Nephron progenitor cell (in vitro differentiated cells): ENCODE data around the gene MOB1B.

Experiments used
- DNase-seq: peaks from one replicate; pipeline ENCODE4 v3.0.0; 2021
- H3K27ac Mint-ChIP-seq: 2 replicates; pipeline ENCODE4 v1.8.0; 2021; ENCODE audit warnings: mild to moderate bottlenecking, moderate library complexity, mixed read lengths
- H3K27me3 Mint-ChIP-seq: 2 replicates; pipeline ENCODE4 v1.8.0; 2021; ENCODE audit warnings: mild to moderate bottlenecking, low read depth, mixed read lengths; ENCODE audit not compliant: poor library complexity
- H3K36me3 Mint-ChIP-seq: 2 replicates; pipeline ENCODE4 v1.8.0; 2021; ENCODE audit warnings: low read depth, mixed read lengths
- H3K4me1 Mint-ChIP-seq: 2 replicates; pipeline ENCODE4 v1.8.0; 2021; ENCODE audit warnings: mixed read lengths
- H3K4me3 Mint-ChIP-seq: 2 replicates; pipeline ENCODE4 v1.8.0; 2021; ENCODE audit warnings: mild to moderate bottlenecking, moderate library complexity, mixed read lengths
- H3K9me3 Mint-ChIP-seq: 2 replicates; pipeline ENCODE4 v1.8.0; 2021; ENCODE audit warnings: mild to moderate bottlenecking, moderate library complexity, mixed read lengths
- TF ChIP-seq, protein P1 (sequence below): fragments of 200-600 bp; sonication (generic); IDR thresholded peaks from 2 replicates; pipeline ENCODE4 v1.5.0; 2021; ENCODE audit warnings: antibody characterized with exemption

The MOB1B gene

DNA sequence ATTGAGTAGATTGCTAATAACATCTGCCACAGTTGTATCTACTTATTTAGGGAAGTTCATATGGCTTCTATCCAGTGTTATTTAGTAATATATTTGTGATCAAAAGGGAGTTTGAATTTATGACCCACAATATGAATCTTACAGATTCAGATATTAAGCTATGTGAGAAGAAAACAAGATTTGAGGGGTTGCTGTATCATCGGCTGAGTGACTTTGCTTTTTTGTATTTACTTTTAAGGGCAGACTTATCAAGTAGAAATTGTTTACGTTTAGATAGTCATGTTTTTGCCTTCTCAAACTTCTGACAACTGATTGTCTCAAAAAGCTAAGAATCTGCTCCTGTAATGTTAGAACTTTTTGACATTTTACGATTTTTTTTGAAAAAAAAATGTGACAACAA is 74.1 kb downstream of the MOB1B start:
- Mint-ChIP-seq H3K4me1 (no peaks in the 10 kb centered on the region), H3K9me3 (no peaks in the 10 kb centered on the region), H3K27ac (no peak overlapping the region), H3K27me3 (no peaks in the 10 kb centered on the region), H3K36me3 (peaks cover 60% of the 10 kb centered on the region), H3K4me3 (no peak overlapping the region)
- TF ChIP-seq, protein P1, sequence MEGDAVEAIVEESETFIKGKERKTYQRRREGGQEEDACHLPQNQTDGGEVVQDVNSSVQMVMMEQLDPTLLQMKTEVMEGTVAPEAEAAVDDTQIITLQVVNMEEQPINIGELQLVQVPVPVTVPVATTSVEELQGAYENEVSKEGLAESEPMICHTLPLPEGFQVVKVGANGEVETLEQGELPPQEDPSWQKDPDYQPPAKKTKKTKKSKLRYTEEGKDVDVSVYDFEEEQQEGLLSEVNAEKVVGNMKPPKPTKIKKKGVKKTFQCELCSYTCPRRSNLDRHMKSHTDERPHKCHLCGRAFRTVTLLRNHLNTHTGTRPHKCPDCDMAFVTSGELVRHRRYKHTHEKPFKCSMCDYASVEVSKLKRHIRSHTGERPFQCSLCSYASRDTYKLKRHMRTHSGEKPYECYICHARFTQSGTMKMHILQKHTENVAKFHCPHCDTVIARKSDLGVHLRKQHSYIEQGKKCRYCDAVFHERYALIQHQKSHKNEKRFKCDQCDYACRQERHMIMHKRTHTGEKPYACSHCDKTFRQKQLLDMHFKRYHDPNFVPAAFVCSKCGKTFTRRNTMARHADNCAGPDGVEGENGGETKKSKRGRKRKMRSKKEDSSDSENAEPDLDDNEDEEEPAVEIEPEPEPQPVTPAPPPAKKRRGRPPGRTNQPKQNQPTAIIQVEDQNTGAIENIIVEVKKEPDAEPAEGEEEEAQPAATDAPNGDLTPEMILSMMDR: no peak
- no peak for DNase-seq

GRCh38 chr4:70979445-70980008 is 77.4 kb downstream of the MOB1B start:
- Mint-ChIP-seq H3K27me3 (no peaks in the 10 kb centered on the region), H3K36me3 (peaks cover 39% of the 10 kb centered on the region), H3K27ac (no peak overlapping the region), H3K4me1 (no peaks in the 10 kb centered on the region), H3K4me3 (no peak overlapping the region), H3K9me3 (no peaks in the 10 kb centered on the region)
- no peak for DNase-seq
- TF ChIP-seq, protein P1: no peak

- TF ChIP-seq, protein P1: no peak
- Mint-ChIP-seq H3K4me1 (no peaks in the 10 kb centered on the region), H3K9me3 (no peaks in the 10 kb centered on the region), H3K27ac (no peak overlapping the region), H3K27me3 (no peaks in the 10 kb centered on the region), H3K4me3 (no peak overlapping the region), H3K36me3 (peaks cover 32% of the 10 kb centered on the region)
- DNase-seq: no peak
Measured at GRCh38 chr4:70980196-70980595, 78.0 kb downstream of the MOB1B start.

GRCh38 chr4:70984106-70984505 is 81.9 kb downstream of the MOB1B start:
- TF ChIP-seq, protein P1: no peak
- H3K36me3 Mint-ChIP-seq: peaks cover 12% of the 10 kb centered on the region
- H3K4me3 Mint-ChIP-seq: no peak overlapping the region
- no peaks in the 10 kb centered on the region for H3K27me3 Mint-ChIP-seq
- H3K4me1 Mint-ChIP-seq: no peaks in the 10 kb centered on the region
- no peaks in the 10 kb centered on the region for H3K9me3 Mint-ChIP-seq
- H3K27ac Mint-ChIP-seq: no peak overlapping the region
- DNase-seq: no peak

DNA sequence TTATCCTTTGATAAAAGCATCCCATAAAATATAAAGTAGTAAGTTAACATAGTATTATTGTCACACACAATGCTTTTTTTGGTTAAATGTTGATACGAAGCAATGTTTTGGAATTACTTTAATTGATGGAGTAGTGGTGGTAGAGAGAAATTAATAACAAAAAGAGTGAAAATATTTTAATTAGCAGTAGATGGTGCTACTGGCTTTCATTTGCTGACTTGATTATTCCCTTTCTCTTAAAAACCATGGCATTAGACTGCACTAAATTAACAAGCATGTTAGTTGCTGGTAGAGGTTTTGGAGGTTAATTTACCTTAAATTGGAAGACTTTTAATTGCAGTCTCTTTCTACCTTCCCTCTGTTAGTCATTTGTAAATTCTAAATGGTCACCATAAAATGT is 82.4 kb downstream of the MOB1B start:
- TF ChIP-seq, protein P1: no peak
- H3K27ac Mint-ChIP-seq: no peak overlapping the region
- H3K4me1 Mint-ChIP-seq: no peaks in the 10 kb centered on the region
- no peaks in the 10 kb centered on the region for H3K9me3 Mint-ChIP-seq
- no peak for DNase-seq
- H3K36me3 Mint-ChIP-seq: peaks cover 11% of the 10 kb centered on the region
- no peak overlapping the region for H3K4me3 Mint-ChIP-seq
- H3K27me3 Mint-ChIP-seq: no peaks in the 10 kb centered on the region

GRCh38 chr4:70991596-70991995 is 89.4 kb downstream of the MOB1B start:
- peaks cover 39% of the 10 kb centered on the region for H3K4me1 Mint-ChIP-seq
- H3K36me3 Mint-ChIP-seq: peaks cover 33% of the 10 kb centered on the region
- H3K9me3 Mint-ChIP-seq: peaks cover 17% of the 10 kb centered on the region
- no peak overlapping the region for H3K4me3 Mint-ChIP-seq
- DNase-seq: no peak
- no peaks in the 10 kb centered on the region for H3K27me3 Mint-ChIP-seq
- no peak overlapping the region for H3K27ac Mint-ChIP-seq
- TF ChIP-seq, protein P1: no peak
